GM19372 (cell line): ENCODE data around the gene PSEN2.
A peak's percentile ranks its signal among the peaks of the same experiment; 100 is the strongest.
"Not testable (repeated sequence)": the region's sequence is repeated elsewhere in the genome, so short reads cannot be mapped to it uniquely, and the experiment has no call there.

Source experiments
- ATAC-seq: cut with Tn5 transposase; IDR thresholded peaks from one replicate; pipeline ENCODE4 v1.9.1; 2021; ENCODE audit warnings: mild to moderate bottlenecking, low read depth, moderate library complexity; ENCODE audit not compliant: unreplicated experiment

PSEN2 gene

GRCh38 chr1:226870401-226871279 lies at the start of gene PSEN2:
TSS of gene PSEN2 (plus strand) at chr1:226870616. CDS start at chr1:226881908, 11,292 bp downstream.
- peak; percentile 89 for ATAC-seq

- no peak for ATAC-seq
Measured at GRCh38 chr1:226820941-226821718, 49.3 kb upstream of the PSEN2 start.

- no peak for ATAC-seq
Measured at GRCh38 chr1:226821719-226822085, 48.7 kb upstream of the PSEN2 start.

GRCh38 chr1:226823643-226824042 lies 46.8 kb upstream of the PSEN2 start:
- no peak for ATAC-seq

GRCh38 chr1:226825037-226825745 lies 45.2 kb upstream of the PSEN2 start:
- ATAC-seq: no peak

- no peak for ATAC-seq
Measured at GRCh38 chr1:226825746-226826100, 44.7 kb upstream of the PSEN2 start.

- ATAC-seq: no peak
Measured at GRCh38 chr1:226826479-226827261, 43.7 kb upstream of the PSEN2 start.

GRCh38 chr1:226827458-226827857 lies 43.0 kb upstream of the PSEN2 start:
- ATAC-seq: no peak

GRCh38 chr1:226827968-226828513 lies 42.4 kb upstream of the PSEN2 start:
- ATAC-seq: peak; percentile 97

- ATAC-seq: no peak
Measured at GRCh38 chr1:226829105-226829504, 41.3 kb upstream of the PSEN2 start.

- ATAC-seq: no peak
Measured at GRCh38 chr1:226831953-226832352, 38.5 kb upstream of the PSEN2 start.

GRCh38 chr1:226832613-226833012 lies 37.8 kb upstream of the PSEN2 start:
- no peak for ATAC-seq

- ATAC-seq: not testable (repeated sequence)
Measured at GRCh38 chr1:226834179-226834578, 36.2 kb upstream of the PSEN2 start.

GRCh38 chr1:226835396-226835795 lies 35.0 kb upstream of the PSEN2 start:
- ATAC-seq: not testable (repeated sequence)

GRCh38 chr1:226837966-226838365 lies 32.5 kb upstream of the PSEN2 start:
- not testable (repeated sequence) for ATAC-seq

- ATAC-seq: no peak
Measured at GRCh38 chr1:226838456-226838855, 32.0 kb upstream of the PSEN2 start.

- no peak for ATAC-seq
Measured at GRCh38 chr1:226845624-226846023, 24.8 kb upstream of the PSEN2 start.

GRCh38 chr1:226846786-226847185 lies 23.6 kb upstream of the PSEN2 start:
- ATAC-seq: no peak

- ATAC-seq: not testable (repeated sequence)
Measured at GRCh38 chr1:226854548-226854947, 15.9 kb upstream of the PSEN2 start.

GRCh38 chr1:226862890-226863289 lies 7.5 kb upstream of the PSEN2 start:
- ATAC-seq: no peak
